SU-DHL-6 (cell line): ENCODE data around the gene SUPT4H1.

ENCODE experiments used
- EZH2phosphoT487 ChIP-seq: fragments of 200-600 bp; sonication (generic), shearing (Covaris generic); conservative IDR thresholded peaks from 2 replicates; pipeline ENCODE4 v1.6.1; 2018; ENCODE audit warnings: mild to moderate bottlenecking, antibody characterized with exemption, low read length, moderate library complexity, mixed read lengths
- TF ChIP-seq, protein P1 (sequence below): fragments of 200-600 bp; sonication (generic); IDR thresholded peaks from one replicate; pipeline ENCODE4 v1.5.1; 2017; ENCODE audit warnings: antibody characterized with exemption, mild to moderate bottlenecking, low read length, moderate library complexity; ENCODE audit not compliant: insufficient read depth, poor library complexity, severe bottlenecking

DNA sequence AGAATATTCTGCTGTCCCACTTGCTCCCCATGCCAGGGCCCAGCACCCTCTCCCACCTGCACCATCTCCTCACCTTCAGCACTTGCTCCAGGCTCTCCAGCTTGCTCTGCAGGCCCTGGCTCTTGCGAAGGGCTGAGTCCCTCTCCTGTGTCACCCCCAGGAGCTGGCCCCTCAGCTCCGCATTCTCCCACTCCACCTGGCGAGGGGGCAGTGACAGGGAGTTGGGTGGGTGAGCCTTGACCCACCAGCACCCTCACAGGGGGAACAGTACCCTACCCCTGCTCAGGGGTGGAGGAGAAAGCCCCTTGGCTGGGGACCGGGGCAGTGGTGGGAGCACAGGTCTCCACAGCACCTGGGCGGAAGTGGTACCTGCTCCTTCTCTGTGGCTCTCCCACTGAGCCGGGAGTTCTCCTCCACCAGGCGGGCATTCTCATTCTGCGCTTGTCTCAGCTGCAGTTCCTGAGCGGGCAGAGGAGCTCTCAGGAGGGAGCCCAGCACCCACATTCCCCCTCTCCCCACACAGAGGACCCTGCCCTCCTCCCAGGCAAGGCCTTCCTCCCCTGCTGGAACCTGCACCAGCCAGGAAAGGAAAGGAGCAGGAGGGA is 29.3 kb downstream of the SUPT4H1 start:
- TF ChIP-seq, protein P1, sequence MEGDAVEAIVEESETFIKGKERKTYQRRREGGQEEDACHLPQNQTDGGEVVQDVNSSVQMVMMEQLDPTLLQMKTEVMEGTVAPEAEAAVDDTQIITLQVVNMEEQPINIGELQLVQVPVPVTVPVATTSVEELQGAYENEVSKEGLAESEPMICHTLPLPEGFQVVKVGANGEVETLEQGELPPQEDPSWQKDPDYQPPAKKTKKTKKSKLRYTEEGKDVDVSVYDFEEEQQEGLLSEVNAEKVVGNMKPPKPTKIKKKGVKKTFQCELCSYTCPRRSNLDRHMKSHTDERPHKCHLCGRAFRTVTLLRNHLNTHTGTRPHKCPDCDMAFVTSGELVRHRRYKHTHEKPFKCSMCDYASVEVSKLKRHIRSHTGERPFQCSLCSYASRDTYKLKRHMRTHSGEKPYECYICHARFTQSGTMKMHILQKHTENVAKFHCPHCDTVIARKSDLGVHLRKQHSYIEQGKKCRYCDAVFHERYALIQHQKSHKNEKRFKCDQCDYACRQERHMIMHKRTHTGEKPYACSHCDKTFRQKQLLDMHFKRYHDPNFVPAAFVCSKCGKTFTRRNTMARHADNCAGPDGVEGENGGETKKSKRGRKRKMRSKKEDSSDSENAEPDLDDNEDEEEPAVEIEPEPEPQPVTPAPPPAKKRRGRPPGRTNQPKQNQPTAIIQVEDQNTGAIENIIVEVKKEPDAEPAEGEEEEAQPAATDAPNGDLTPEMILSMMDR, result no peak
- no peak for TF ChIP-seq EZH2phosphoT487
